Stomach (tissue), 4 donors: ENCODE results near the gene GNMT.

Experiments used
- CTCF ChIP-seq, 7 experiments: fragments of 450-650 bp in 4 of 7; fragments of 200-600 bp in 3 of 7; sonication (generic) in 3 of 7; IDR thresholded peaks; one replicate each; pipeline ENCODE4 v1.5.1; 2016 to 2019; ENCODE audit warnings: antibody characterized with exemption in 7 of 7, control low read depth in 2 of 7, mild to moderate bottlenecking in 1 of 7
- POLR2A ChIP-seq, 4 donors: fragments of 450-650 bp; IDR thresholded peaks; one replicate each; pipeline ENCODE4 v1.6.1; 2016; ENCODE audit warnings: antibody characterized with exemption in 4 of 4, control low read depth in 2 of 4, mild to moderate bottlenecking in 1 of 4, moderate library complexity in 1 of 4

- TF ChIP-seq CTCF (IDR thresholded peaks at IDR 0.05), result no peak
- no peak for TF ChIP-seq POLR2A (IDR thresholded peaks at IDR 0.05)
Observed at GRCh38 chr6:42935322-42935721, 25.2 kb upstream of the GNMT start.
